ENCODE measurements around the gene ARID1A. TPM values are rescaled to one million over a fixed set of nuclear protein-coding genes. Genes with fewer than 3 reads are reported as not detected.

ARID1A gene
- total RNA-seq, 1 experiment from 2014 or later = 55.8 TPM

DNA sequence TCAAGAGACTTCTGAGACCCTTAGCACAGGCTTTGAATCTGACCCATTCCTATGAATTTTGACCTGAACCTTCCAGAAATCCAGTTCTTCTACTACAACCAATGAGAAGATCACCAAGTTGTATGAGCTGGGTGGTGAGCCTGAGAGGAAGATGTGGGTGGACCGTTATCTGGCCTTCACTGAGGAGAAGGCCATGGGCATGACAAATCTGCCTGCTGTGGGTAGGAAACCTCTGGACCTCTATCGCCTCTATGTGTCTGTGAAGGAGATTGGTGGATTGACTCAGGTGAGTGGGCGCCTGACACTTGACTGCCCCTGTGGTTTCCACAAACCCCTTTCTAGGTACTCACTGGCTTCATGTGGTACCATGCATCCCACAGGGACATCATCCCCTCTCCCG lies 71.9 kb downstream of the ARID1A start:
- Histone ChIP-seq H3K4me1 (ENCODE audit: low read length) (no peaks in the 10 kb centered on the region), H3K27ac (ENCODE audit: low read length) (no peak overlapping the region), H3K9ac (ENCODE audit: low read length) (no peak overlapping the region), H3K27me3 (ENCODE audit: low read length) (no peaks in the 10 kb centered on the region), H2AFZ (ENCODE audit: low read length) (no peak overlapping the region), H4K20me1 (ENCODE audit: insufficient read depth, low read depth, low read length) (no peaks in the 10 kb centered on the region), H3K9me3 (ENCODE audit: low read length) (no peaks in the 10 kb centered on the region), H3K9me2 (replicated peaks; ENCODE audit: insufficient read depth, low read length) (no peaks in the 10 kb centered on the region), H3K4me3 (ENCODE audit: low read length) (no peak overlapping the region), H3K36me3 (ENCODE audit: insufficient read depth, low read length) (peaks cover 68% of the 10 kb centered on the region), H3K79me2 (ENCODE audit: low read length) (peaks cover 18% of the 10 kb centered on the region), H3K4me2 (ENCODE audit: low read depth, low read length, poor library complexity, severe bottlenecking) (no peak overlapping the region)
- no peak for DNase-seq

DNA sequence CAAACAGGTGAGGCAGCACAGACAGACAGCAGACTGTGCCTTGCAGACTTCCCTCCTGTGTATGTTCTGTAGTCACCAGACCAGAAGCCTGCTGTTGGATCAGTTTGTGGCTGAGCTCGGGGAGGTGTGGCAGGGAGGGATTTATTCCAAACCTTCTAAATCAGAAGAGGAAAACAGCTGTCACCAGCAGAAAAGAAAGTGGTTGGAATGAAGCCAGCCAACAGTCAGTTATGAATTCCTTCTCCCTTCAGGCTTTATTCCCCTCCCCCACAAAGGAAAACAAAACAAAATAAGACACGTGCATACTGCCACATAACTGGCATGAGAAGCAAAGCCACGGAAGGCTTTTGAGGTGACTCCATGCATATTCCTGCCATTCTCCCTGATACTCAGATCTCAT lies 72.9 kb downstream of the ARID1A start:
- H4K20me1 ChIP-seq (ENCODE audit: insufficient read depth, low read depth, low read length) = no peaks in the 10 kb centered on the region
- no peak overlapping the region for H3K27ac ChIP-seq (ENCODE audit: low read length)
- no peak overlapping the region for H3K4me2 ChIP-seq (ENCODE audit: low read depth, low read length, poor library complexity, severe bottlenecking)
- H3K27me3 ChIP-seq (ENCODE audit: low read length) = no peaks in the 10 kb centered on the region
- no peak overlapping the region for H3K4me3 ChIP-seq (ENCODE audit: low read length)
- no peaks in the 10 kb centered on the region for H3K9me3 ChIP-seq (ENCODE audit: low read length)
- peaks cover 13% of the 10 kb centered on the region; the same call in 1 of the 2 replicates for H3K79me2 ChIP-seq (ENCODE audit: low read length)
- H3K9me2 ChIP-seq (replicated peaks; ENCODE audit: insufficient read depth, low read length) = no peaks in the 10 kb centered on the region
- peaks cover 73% of the 10 kb centered on the region for H3K36me3 ChIP-seq (ENCODE audit: insufficient read depth, low read length)
- H3K4me1 ChIP-seq (ENCODE audit: low read length) = no peaks in the 10 kb centered on the region
- H2AFZ ChIP-seq (ENCODE audit: low read length) = no peak overlapping the region
- H3K9ac ChIP-seq (ENCODE audit: low read length) = no peak overlapping the region
- no peak for DNase-seq

DNA sequence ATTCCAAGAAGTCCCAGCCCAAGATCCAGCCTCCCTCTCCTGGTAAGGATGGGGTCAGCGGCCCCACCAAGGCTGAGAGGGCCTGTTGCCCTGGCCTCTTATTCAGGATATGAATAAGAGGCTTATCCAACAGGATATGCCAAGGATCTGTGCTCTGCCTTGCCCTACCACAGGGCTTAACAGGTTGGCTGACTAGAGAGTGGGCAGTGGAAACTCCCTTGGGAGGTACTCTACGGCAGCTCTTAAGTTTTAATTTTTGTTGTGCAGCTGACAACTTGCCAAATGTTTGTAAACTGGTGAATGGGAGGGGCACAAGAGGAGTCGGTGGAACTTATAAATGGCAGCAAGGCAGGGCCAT lies 75.4 kb downstream of the ARID1A start:
- no peaks in the 10 kb centered on the region for H3K9me2 ChIP-seq (replicated peaks; ENCODE audit: insufficient read depth, low read length)
- peaks cover 81% of the 10 kb centered on the region for H3K36me3 ChIP-seq (ENCODE audit: insufficient read depth, low read length)
- no peak overlapping the region for H3K9ac ChIP-seq (ENCODE audit: low read length)
- H3K4me1 ChIP-seq (ENCODE audit: low read length) = no peaks in the 10 kb centered on the region
- no peak overlapping the region for H3K4me2 ChIP-seq (ENCODE audit: low read depth, low read length, poor library complexity, severe bottlenecking)
- H3K79me2 ChIP-seq (ENCODE audit: low read length) = peaks cover 9% of the 10 kb centered on the region; the same call in 1 of the 2 replicates
- no peaks in the 10 kb centered on the region for H3K27me3 ChIP-seq (ENCODE audit: low read length)
- no peak overlapping the region for H2AFZ ChIP-seq (ENCODE audit: low read length)
- H3K4me3 ChIP-seq (ENCODE audit: low read length) = no peak overlapping the region
- no peak overlapping the region for H3K27ac ChIP-seq (ENCODE audit: low read length)
- no peak for DNase-seq
- no peaks in the 10 kb centered on the region for H3K9me3 ChIP-seq (ENCODE audit: low read length)
- no peaks in the 10 kb centered on the region for H4K20me1 ChIP-seq (ENCODE audit: insufficient read depth, low read depth, low read length)

DNA sequence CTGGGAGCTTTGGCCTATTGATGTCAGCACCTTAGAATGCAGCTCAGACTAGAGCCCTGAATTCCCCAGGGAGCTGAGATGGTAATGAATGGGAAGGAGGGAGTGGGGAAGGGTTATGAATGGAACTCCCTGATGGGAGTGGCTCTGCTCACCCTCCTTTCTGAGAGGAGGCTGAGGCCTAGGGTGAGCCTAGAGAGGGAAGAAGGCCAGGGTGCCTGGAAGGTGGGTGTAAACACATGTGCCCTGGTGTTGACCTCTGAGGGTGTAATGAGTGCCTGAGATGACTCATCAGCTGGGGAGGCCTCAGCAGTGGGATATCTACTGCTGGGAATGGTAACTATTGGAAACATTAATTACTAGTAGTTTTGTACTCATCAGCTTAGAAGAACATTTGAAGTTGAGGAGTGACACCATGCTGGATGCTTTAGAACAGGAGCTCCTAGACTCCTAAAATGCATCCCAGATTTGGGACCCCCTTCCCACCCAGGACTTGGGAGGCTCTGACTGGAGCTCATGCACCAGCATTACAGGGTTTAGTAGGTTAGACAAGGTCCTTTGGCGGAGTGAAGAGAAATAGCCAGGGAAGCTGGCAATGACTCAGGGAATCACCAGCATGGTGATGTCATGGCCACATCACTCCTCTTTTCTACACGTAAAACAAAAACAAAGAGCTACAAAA lies 76.0 kb downstream of the ARID1A start:
- Histone ChIP-seq H4K20me1 (ENCODE audit: insufficient read depth, low read depth, low read length) (no peaks in the 10 kb centered on the region), H3K4me3 (ENCODE audit: low read length) (no peak overlapping the region), H3K79me2 (ENCODE audit: low read length) (peaks cover 10% of the 10 kb centered on the region; the same call in 1 of the 2 replicates), H3K36me3 (ENCODE audit: insufficient read depth, low read length) (peaks cover 80% of the 10 kb centered on the region), H3K9ac (ENCODE audit: low read length) (no peak overlapping the region), H3K27me3 (ENCODE audit: low read length) (no peaks in the 10 kb centered on the region), H3K9me3 (ENCODE audit: low read length) (no peaks in the 10 kb centered on the region), H2AFZ (ENCODE audit: low read length) (no peak overlapping the region), H3K9me2 (replicated peaks; ENCODE audit: insufficient read depth, low read length) (no peaks in the 10 kb centered on the region), H3K4me2 (ENCODE audit: low read depth, low read length, poor library complexity, severe bottlenecking) (no peak overlapping the region), H3K27ac (ENCODE audit: low read length) (no peak overlapping the region), H3K4me1 (ENCODE audit: low read length) (no peaks in the 10 kb centered on the region)
- DNase-seq = no peak

DNA sequence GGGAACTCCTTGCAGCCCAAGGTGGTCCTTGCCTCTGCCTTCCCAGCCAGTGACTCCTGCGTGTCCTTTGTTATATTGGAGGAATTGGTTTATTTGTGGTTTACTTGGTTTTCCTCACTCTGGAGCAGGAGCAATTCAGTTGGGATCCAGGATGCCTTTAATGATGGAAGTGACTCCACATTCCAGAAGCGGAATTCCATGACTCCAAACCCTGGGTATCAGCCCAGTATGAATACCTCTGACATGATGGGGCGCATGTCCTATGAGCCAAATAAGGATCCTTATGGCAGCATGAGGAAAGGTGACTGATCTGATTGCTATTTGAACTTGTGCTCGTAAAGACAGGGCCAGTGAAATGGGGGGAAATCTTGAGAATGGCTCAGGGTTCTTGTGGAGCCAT lies 76.9 kb downstream of the ARID1A start:
- Histone ChIP-seq H3K4me1 (ENCODE audit: low read length) (no peaks in the 10 kb centered on the region), H3K4me2 (ENCODE audit: low read depth, low read length, poor library complexity, severe bottlenecking) (no peak overlapping the region), H3K9me2 (replicated peaks; ENCODE audit: insufficient read depth, low read length) (no peaks in the 10 kb centered on the region), H3K79me2 (ENCODE audit: low read length) (peaks cover 13% of the 10 kb centered on the region; the same call in 1 of the 2 replicates), H4K20me1 (ENCODE audit: insufficient read depth, low read depth, low read length) (no peaks in the 10 kb centered on the region), H3K9me3 (ENCODE audit: low read length) (no peaks in the 10 kb centered on the region), H2AFZ (ENCODE audit: low read length) (no peak overlapping the region), H3K9ac (ENCODE audit: low read length) (no peak overlapping the region), H3K27ac (ENCODE audit: low read length) (no peak overlapping the region), H3K4me3 (ENCODE audit: low read length) (no peak overlapping the region), H3K36me3 (ENCODE audit: insufficient read depth, low read length) (peaks cover 79% of the 10 kb centered on the region), H3K27me3 (ENCODE audit: low read length) (no peaks in the 10 kb centered on the region)
- DNase-seq = no peak

DNA sequence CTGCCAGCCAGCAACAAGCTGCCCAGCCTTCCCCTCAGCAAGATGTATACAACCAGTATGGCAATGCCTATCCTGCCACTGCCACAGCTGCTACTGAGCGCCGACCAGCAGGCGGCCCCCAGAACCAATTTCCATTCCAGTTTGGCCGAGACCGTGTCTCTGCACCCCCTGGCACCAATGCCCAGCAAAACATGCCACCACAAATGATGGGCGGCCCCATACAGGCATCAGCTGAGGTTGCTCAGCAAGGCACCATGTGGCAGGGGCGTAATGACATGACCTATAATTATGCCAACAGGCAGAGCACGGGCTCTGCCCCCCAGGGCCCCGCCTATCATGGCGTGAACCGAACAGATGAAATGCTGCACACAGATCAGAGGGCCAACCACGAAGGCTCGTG lies 78.6 kb downstream of the ARID1A start:
- H3K27ac ChIP-seq (ENCODE audit: low read length) = no peak overlapping the region
- H3K9me3 ChIP-seq (ENCODE audit: low read length) = no peaks in the 10 kb centered on the region
- no peak overlapping the region for H2AFZ ChIP-seq (ENCODE audit: low read length)
- no peaks in the 10 kb centered on the region for H3K4me1 ChIP-seq (ENCODE audit: low read length)
- no peak for DNase-seq
- H3K4me3 ChIP-seq (ENCODE audit: low read length) = no peak overlapping the region
- H3K79me2 ChIP-seq (ENCODE audit: low read length) = peaks cover 17% of the 10 kb centered on the region; the same call in 1 of the 2 replicates
- H3K9ac ChIP-seq (ENCODE audit: low read length) = no peak overlapping the region
- H3K27me3 ChIP-seq (ENCODE audit: low read length) = no peaks in the 10 kb centered on the region
- no peaks in the 10 kb centered on the region for H3K9me2 ChIP-seq (replicated peaks; ENCODE audit: insufficient read depth, low read length)
- no peaks in the 10 kb centered on the region for H4K20me1 ChIP-seq (ENCODE audit: insufficient read depth, low read depth, low read length)
- H3K36me3 ChIP-seq (ENCODE audit: insufficient read depth, low read length) = peaks cover 72% of the 10 kb centered on the region
- H3K4me2 ChIP-seq (ENCODE audit: low read depth, low read length, poor library complexity, severe bottlenecking) = no peak overlapping the region

DNA sequence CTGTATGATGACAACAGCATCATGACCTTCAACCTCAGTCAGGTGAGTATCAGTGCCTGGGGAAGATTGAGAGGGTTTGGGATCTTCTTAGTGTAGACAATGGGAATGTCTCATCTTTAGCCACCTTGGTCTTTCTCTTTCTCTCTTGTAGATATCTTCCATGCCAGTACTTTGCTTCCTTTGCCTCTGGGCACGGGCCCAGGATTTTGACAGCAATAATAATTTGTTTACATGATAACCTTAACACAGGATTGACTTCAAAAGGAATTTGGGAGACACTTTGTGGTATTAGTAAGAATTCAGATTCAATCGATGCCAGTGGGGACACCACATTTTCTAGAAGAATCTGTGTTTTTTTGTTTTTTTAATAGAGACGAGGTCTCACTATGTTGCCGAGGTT lies 79.9 kb downstream of the ARID1A start:
- H3K9me2 ChIP-seq (replicated peaks; ENCODE audit: insufficient read depth, low read length) = no peaks in the 10 kb centered on the region
- H3K79me2 ChIP-seq (ENCODE audit: low read length) = peaks cover 16% of the 10 kb centered on the region; the same call in 1 of the 2 replicates
- no peaks in the 10 kb centered on the region for H3K9me3 ChIP-seq (ENCODE audit: low read length)
- no peaks in the 10 kb centered on the region for H3K4me1 ChIP-seq (ENCODE audit: low read length)
- no peaks in the 10 kb centered on the region for H3K27me3 ChIP-seq (ENCODE audit: low read length)
- H3K36me3 ChIP-seq (ENCODE audit: insufficient read depth, low read length) = peaks cover 78% of the 10 kb centered on the region
- no peak overlapping the region for H3K9ac ChIP-seq (ENCODE audit: low read length)
- H3K4me3 ChIP-seq (ENCODE audit: low read length) = no peak overlapping the region
- DNase-seq = no peak
- H3K27ac ChIP-seq (ENCODE audit: low read length) = no peak overlapping the region
- H2AFZ ChIP-seq (ENCODE audit: low read length) = no peak overlapping the region
- no peak overlapping the region for H3K4me2 ChIP-seq (ENCODE audit: low read depth, low read length, poor library complexity, severe bottlenecking)
- H4K20me1 ChIP-seq (ENCODE audit: insufficient read depth, low read depth, low read length) = no peaks in the 10 kb centered on the region

DNA sequence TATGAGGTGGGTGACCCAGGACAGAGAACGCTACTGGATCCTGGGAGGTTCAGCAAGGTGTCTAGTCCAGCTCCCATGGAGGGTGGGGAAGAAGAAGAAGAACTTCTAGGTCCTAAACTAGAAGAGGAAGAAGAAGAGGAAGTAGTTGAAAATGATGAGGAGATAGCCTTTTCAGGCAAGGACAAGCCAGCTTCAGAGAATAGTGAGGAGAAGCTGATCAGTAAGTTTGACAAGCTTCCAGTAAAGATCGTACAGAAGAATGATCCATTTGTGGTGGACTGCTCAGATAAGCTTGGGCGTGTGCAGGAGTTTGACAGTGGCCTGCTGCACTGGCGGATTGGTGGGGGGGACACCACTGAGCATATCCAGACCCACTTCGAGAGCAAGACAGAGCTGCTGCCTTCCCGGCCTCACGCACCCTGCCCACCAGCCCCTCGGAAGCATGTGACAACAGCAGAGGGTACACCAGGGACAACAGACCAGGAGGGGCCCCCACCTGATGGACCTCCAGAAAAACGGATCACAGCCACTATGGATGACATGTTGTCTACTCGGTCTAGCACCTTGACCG lies 83.4 kb downstream of the ARID1A start:
- Histone ChIP-seq H3K9me3 (ENCODE audit: low read length) (no peaks in the 10 kb centered on the region), H4K20me1 (ENCODE audit: insufficient read depth, low read depth, low read length) (no peaks in the 10 kb centered on the region), H3K36me3 (ENCODE audit: insufficient read depth, low read length) (peaks cover 68% of the 10 kb centered on the region), H3K79me2 (ENCODE audit: low read length) (peaks cover 8% of the 10 kb centered on the region; the same call in 1 of the 2 replicates), H3K4me1 (ENCODE audit: low read length) (peaks cover 17% of the 10 kb centered on the region), H3K4me2 (ENCODE audit: low read depth, low read length, poor library complexity, severe bottlenecking) (no peak overlapping the region), H3K27me3 (ENCODE audit: low read length) (no peaks in the 10 kb centered on the region), H3K4me3 (ENCODE audit: low read length) (no peak overlapping the region), H3K27ac (ENCODE audit: low read length) (no peak overlapping the region), H3K9ac (ENCODE audit: low read length) (no peak overlapping the region), H3K9me2 (replicated peaks; ENCODE audit: insufficient read depth, low read length) (no peaks in the 10 kb centered on the region), H2AFZ (ENCODE audit: low read length) (no peak overlapping the region)
- no peak for DNase-seq
